OCI-LY7 (cell line): Measurements from ENCODE around the gene NAB1. TPM values are rescaled to one million over a fixed set of nuclear protein-coding genes. Genes with fewer than 3 reads are reported as not detected.
"Not testable (repeated sequence)": the region's sequence is repeated elsewhere in the genome, so short reads cannot be mapped to it uniquely, and the experiment has no call there.

Source experiments
- BruUV-seq: library from RNA; stranded (reverse); fragments of 400-500 nt; replicated peaks from 2 replicates; lab custom pipeline; 2021; lab: Mats Ljungman, UMichigan
- CTCF ChIA-PET: fragments of 300-600 bp; sonication (Branson Sonifier 250); formaldehyde crosslinking; loops from one replicate; lab custom pipeline; 2022; ENCODE audit warnings: antibody characterized with exemption; ENCODE audit not compliant: unreplicated experiment; lab: Charles Lee
- POLR2A ChIA-PET: fragments of 300-600 bp; sonication (Branson Sonifier 250); formaldehyde crosslinking; loops from one replicate; lab custom pipeline; 2022; ENCODE audit warnings: antibody characterized with exemption; lab: Charles Lee
- DNase-seq: peaks from one replicate; pipeline ENCODE4 v3.0.0-alpha.2; 2015; ENCODE audit warnings: low spot score
- H2AFZ ChIP-seq: fragments of 200-600 bp; sonication (generic), shearing (Covaris generic); 2 replicates; pipeline ENCODE4 v1.6.1; 2014; ENCODE audit warnings: mild to moderate bottlenecking, antibody characterized with exemption, low read length, moderate library complexity
- H3K27ac ChIP-seq: fragments of 200-600 bp; sonication (generic); 2 replicates; pipeline ENCODE4 v1.5.1; 2014; ENCODE audit warnings: mixed run types, low read depth, mild to moderate bottlenecking, moderate library complexity, low read length, inconsistent platforms; ENCODE audit not compliant: poor library complexity, severe bottlenecking
- H3K36me3 ChIP-seq: fragments of 200-600 bp; sonication (generic); 2 replicates; pipeline ENCODE4 v1.6.1; 2014; ENCODE audit warnings: mild to moderate bottlenecking, antibody characterized with exemption, low read length, moderate library complexity, mixed read lengths; ENCODE audit not compliant: insufficient read depth
- H3K4me1 ChIP-seq: fragments of 200-600 bp; sonication (generic); 2 replicates; pipeline ENCODE4 v1.5.1; 2014; ENCODE audit warnings: mild to moderate bottlenecking, low read length; ENCODE audit not compliant: insufficient read depth, poor library complexity, severe bottlenecking
- H3K4me2 ChIP-seq: fragments of 200-600 bp; sonication (generic); 2 replicates; pipeline ENCODE4 v1.6.1; 2014; ENCODE audit warnings: mild to moderate bottlenecking, low read length
- H3K4me3 ChIP-seq: fragments of 200-600 bp; sonication (generic); 2 replicates; pipeline ENCODE4 v1.5.1; 2014; ENCODE audit warnings: mild to moderate bottlenecking, low read depth, low read length; ENCODE audit not compliant: poor library complexity, severe bottlenecking
- H3K79me2 ChIP-seq: fragments of 200-600 bp; sonication (generic); 2 replicates; pipeline ENCODE4 v1.6.1; 2016; ENCODE audit warnings: low read depth, mild to moderate bottlenecking, low read length, moderate library complexity, mixed read lengths; ENCODE audit not compliant: insufficient read depth
- H3K9me2 ChIP-seq: fragments of 200-600 bp; sonication (generic); 2 replicates; pipeline ENCODE4 v1.6.1; 2016; ENCODE audit warnings: mild to moderate bottlenecking, low read length, mixed read lengths; ENCODE audit not compliant: insufficient read depth
- H3K9me3 ChIP-seq: fragments of 200-600 bp; sonication (generic); 2 replicates; pipeline ENCODE4 v1.6.1; 2014; ENCODE audit warnings: mild to moderate bottlenecking, mixed run types, low read length, mixed read lengths
- H4K20me1 ChIP-seq: fragments of 200-600 bp; sonication (generic); 2 replicates; pipeline ENCODE4 v1.6.1; 2014; ENCODE audit warnings: mild to moderate bottlenecking, antibody characterized with exemption, low read length, moderate library complexity, mixed read lengths; ENCODE audit not compliant: insufficient read depth
- CTCF ChIP-seq: fragments of 200-600 bp; sonication (generic); conservative IDR thresholded peaks from 2 replicates; pipeline ENCODE4 v1.5.1; 2014; ENCODE audit warnings: mild to moderate bottlenecking, antibody characterized with exemption, low read length, moderate library complexity, mixed read lengths
- EZH2phosphoT487 ChIP-seq: fragments of 200-600 bp; sonication (generic); IDR thresholded peaks from 2 replicates; pipeline ENCODE4 v1.6.1; 2018; ENCODE audit warnings: low read depth, borderline replicate concordance, mild to moderate bottlenecking, mixed run types, antibody characterized with exemption, low read length, moderate library complexity, mixed read lengths
- intact Hi-C: fragments of 100-400 bp; cut with micrococcal nuclease; formaldehyde crosslinking; loops from one replicate; pipeline ENCODE4 v1.10.0; 2022; ENCODE audit not compliant: unreplicated experiment
- total RNA-seq, 2 experiments: library from RNA; depleted of rRNA in 1 of 2; stranded (reverse); fragments of >200 nt in 1 of 2; shearing (Covaris generic) in 1 of 2; gene quantifications; 2 replicates each; pipeline ENCODE4 v1.2.3, GENCODE V29; 2014 to 2022

Gene NAB1
- total RNA-seq, 2 experiments from 2014 or later = 24.5 to 30.2 TPM

- Histone ChIP-seq H2AFZ (no peak overlapping the region), H3K27ac (no peak overlapping the region), H3K9me2 (no peaks in the 10 kb centered on the region), H3K4me3 (no peak overlapping the region), H3K9me3 (0 out of 2 replicates have a peak, but pooled peaks cover 8% of the 10 kb centered on the region), H3K4me1 (no peaks in the 10 kb centered on the region), H4K20me1 (no peaks in the 10 kb centered on the region), H3K79me2 (no peaks in the 10 kb centered on the region), H3K36me3 (no peaks in the 10 kb centered on the region), H3K4me2 (no peak overlapping the region)
- intact Hi-C loops = no loop called here
- CTCF ChIA-PET = no interaction called here
- no peak for DNase-seq
- BruUV-seq = no TSS peak
- POLR2A ChIA-PET = interaction anchor here (0.6 kb wide), 1 partner anchor 249 kb away, joined by 4 read pairs; no protein-coding TSS in a partner anchor
- TF ChIP-seq EZH2phosphoT487 (no peak), CTCF (no peak)
Observed at GRCh38 chr2:190607657-190608357, 41.1 kb upstream of the NAB1 start.

GRCh38 chr2:190608863-190609262 lies 40.0 kb upstream of the NAB1 start:
- H3K4me3 ChIP-seq, DNase-seq, intact Hi-C loops, H3K4me1 ChIP-seq, H3K9me2 ChIP-seq, H3K36me3 ChIP-seq, H3K9me3 ChIP-seq, H4K20me1 ChIP-seq, H3K4me2 ChIP-seq, H3K79me2 ChIP-seq, BruUV-seq, H2AFZ ChIP-seq, CTCF ChIA-PET, POLR2A ChIA-PET, H3K27ac ChIP-seq: not testable (repeated sequence)

GRCh38 chr2:190609397-190609796 lies 39.5 kb upstream of the NAB1 start:
- H3K4me2 ChIP-seq, CTCF ChIA-PET, H3K9me3 ChIP-seq, H3K9me2 ChIP-seq, intact Hi-C loops, POLR2A ChIA-PET, H3K27ac ChIP-seq, BruUV-seq, H3K4me3 ChIP-seq, DNase-seq, H3K4me1 ChIP-seq, H2AFZ ChIP-seq, H3K36me3 ChIP-seq, H4K20me1 ChIP-seq, H3K79me2 ChIP-seq: not testable (repeated sequence)

- intact Hi-C loops, DNase-seq, H3K4me2 ChIP-seq, H3K36me3 ChIP-seq, POLR2A ChIA-PET, H2AFZ ChIP-seq, H3K79me2 ChIP-seq, H3K9me3 ChIP-seq, CTCF ChIA-PET, H3K9me2 ChIP-seq, H3K27ac ChIP-seq, H3K4me1 ChIP-seq, BruUV-seq, H4K20me1 ChIP-seq, H3K4me3 ChIP-seq: not testable (repeated sequence)
Observed at GRCh38 chr2:190610528-190610927, 38.4 kb upstream of the NAB1 start.
